NCI-H446 (cell line): Measurements from ENCODE around the gene KLF13.

Experiments used
- DNase-seq, 2 experiments: peaks; one replicate each; lab custom pipeline; 2025; lab: John Stamatoyannopoulos, UW

Gene KLF13

GRCh38 chr15:31332020-31332680 is 5.5 kb downstream of the KLF13 start:
- no peak for DNase-seq

GRCh38 chr15:31332681-31333071 is 6.0 kb downstream of the KLF13 start:
- DNase-seq, result no peak

GRCh38 chr15:31333119-31333518 is 6.5 kb downstream of the KLF13 start:
- DNase-seq, result no peak

GRCh38 chr15:31333820-31334219 is 7.2 kb downstream of the KLF13 start:
- no peak for DNase-seq

- DNase-seq, result no peak
Measured at GRCh38 chr15:31335989-31336592, 9.5 kb downstream of the KLF13 start.

GRCh38 chr15:31336593-31337295 is 10.1 kb downstream of the KLF13 start:
- DNase-seq, result no peak

GRCh38 chr15:31337352-31338031 is 10.9 kb downstream of the KLF13 start:
- DNase-seq, result no peak

- peak; percentile 23 to 33 for DNase-seq
Measured at GRCh38 chr15:31338318-31338878, 11.8 kb downstream of the KLF13 start.

GRCh38 chr15:31338879-31339557 is 12.4 kb downstream of the KLF13 start:
- peak; percentile 18 to 41 for DNase-seq

GRCh38 chr15:31339558-31339895 is 12.9 kb downstream of the KLF13 start:
- DNase-seq, result no peak

GRCh38 chr15:31340047-31340446 is 13.4 kb downstream of the KLF13 start:
- no peak for DNase-seq

- no peak for DNase-seq
Measured at GRCh38 chr15:31340592-31340991, 14.0 kb downstream of the KLF13 start.

- no peak for DNase-seq
Measured at GRCh38 chr15:31341071-31341470, 14.4 kb downstream of the KLF13 start.

- DNase-seq, result no peak
Measured at GRCh38 chr15:31341496-31342195, 15.0 kb downstream of the KLF13 start.

- DNase-seq, result no peak
Measured at GRCh38 chr15:31342381-31342780, 15.7 kb downstream of the KLF13 start.

GRCh38 chr15:31342781-31343626 is 16.4 kb downstream of the KLF13 start:
- DNase-seq, result no peak

GRCh38 chr15:31343831-31344230 is 17.2 kb downstream of the KLF13 start:
- no peak for DNase-seq

GRCh38 chr15:31344266-31344665 is 17.6 kb downstream of the KLF13 start:
- no peak for DNase-seq

GRCh38 chr15:31344823-31345605 is 18.4 kb downstream of the KLF13 start:
- DNase-seq, result peak in 1 of 2 experiments; percentile 46
